Measurements from ENCODE around the gene RAPGEF5. TPM values are rescaled to one million over a fixed set of nuclear protein-coding genes. Genes with fewer than 3 reads are reported as not detected.

Gene RAPGEF5
- total RNA-seq, 1 experiment from 2014 or later, result 5.6 TPM

DNA sequence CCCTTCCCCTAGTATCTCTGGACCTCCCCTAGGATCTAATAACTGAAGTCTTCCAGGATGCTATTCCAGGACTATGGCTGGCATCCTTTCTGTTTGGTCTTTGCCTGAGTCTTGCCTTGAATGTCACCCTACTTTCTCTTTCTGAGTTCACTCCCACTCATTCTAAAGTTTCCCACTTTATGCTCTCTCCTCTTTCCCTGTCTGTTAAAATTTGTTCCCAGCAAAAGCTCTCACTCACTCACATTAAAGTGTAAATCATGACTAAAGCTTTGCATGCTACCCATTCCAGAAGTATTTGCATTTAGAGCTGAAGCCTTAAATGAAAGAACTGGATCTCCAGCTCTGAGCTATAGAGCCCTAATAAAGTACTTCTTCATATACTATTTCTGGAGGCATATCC, 42.1 kb upstream of the RAPGEF5 start:
- Histone ChIP-seq H3K9ac (ENCODE audit: low read length) (no peak overlapping the region), H3K9me3 (ENCODE audit: low read length) (no peaks in the 10 kb centered on the region), H3K27me3 (ENCODE audit: low read length) (no peaks in the 10 kb centered on the region), H3K27ac (ENCODE audit: low read length) (no peak overlapping the region), H3K4me2 (ENCODE audit: low read length) (no peak overlapping the region), H3K4me1 (ENCODE audit: insufficient read depth, low read length) (peaks cover 24% of the 10 kb centered on the region), H3K79me2 (ENCODE audit: low read length) (no peaks in the 10 kb centered on the region), H3K9me2 (replicated peaks; ENCODE audit: low read length) (no peaks in the 10 kb centered on the region), H3K36me3 (ENCODE audit: low read depth, low read length) (no peaks in the 10 kb centered on the region), H3F3A (ENCODE audit: low read length, unreplicated experiment) (no peaks in the 10 kb centered on the region), H3K4me3 (ENCODE audit: low read length) (no peak overlapping the region), H4K20me1 (ENCODE audit: low read length) (no peaks in the 10 kb centered on the region), H2AFZ (ENCODE audit: low read length) (no peak overlapping the region)
- ChIA-PET POLR2A (ENCODE audit: unreplicated experiment) (no interaction called here), CTCF (no interaction called here)
- TF ChIP-seq EZH2phosphoT487 (IDR thresholded peaks at IDR 0.05; ENCODE audit: borderline replicate concordance, low read length) (no peak), EZH2 (IDR thresholded peaks at IDR 0.05; ENCODE audit: low read length, unreplicated experiment) (no peak)
- TF ChIP-seq, protein P1, sequence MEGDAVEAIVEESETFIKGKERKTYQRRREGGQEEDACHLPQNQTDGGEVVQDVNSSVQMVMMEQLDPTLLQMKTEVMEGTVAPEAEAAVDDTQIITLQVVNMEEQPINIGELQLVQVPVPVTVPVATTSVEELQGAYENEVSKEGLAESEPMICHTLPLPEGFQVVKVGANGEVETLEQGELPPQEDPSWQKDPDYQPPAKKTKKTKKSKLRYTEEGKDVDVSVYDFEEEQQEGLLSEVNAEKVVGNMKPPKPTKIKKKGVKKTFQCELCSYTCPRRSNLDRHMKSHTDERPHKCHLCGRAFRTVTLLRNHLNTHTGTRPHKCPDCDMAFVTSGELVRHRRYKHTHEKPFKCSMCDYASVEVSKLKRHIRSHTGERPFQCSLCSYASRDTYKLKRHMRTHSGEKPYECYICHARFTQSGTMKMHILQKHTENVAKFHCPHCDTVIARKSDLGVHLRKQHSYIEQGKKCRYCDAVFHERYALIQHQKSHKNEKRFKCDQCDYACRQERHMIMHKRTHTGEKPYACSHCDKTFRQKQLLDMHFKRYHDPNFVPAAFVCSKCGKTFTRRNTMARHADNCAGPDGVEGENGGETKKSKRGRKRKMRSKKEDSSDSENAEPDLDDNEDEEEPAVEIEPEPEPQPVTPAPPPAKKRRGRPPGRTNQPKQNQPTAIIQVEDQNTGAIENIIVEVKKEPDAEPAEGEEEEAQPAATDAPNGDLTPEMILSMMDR (conservative IDR thresholded peaks at IDR 0.05; ENCODE audit: low read depth, low read length), result no peak
- intact Hi-C loops (cut with micrococcal nuclease), result no loop called here
- no TSS peak for BruUV-seq (replicated peaks)
- ATAC-seq (no peak), DNase-seq (no peak)

DNA sequence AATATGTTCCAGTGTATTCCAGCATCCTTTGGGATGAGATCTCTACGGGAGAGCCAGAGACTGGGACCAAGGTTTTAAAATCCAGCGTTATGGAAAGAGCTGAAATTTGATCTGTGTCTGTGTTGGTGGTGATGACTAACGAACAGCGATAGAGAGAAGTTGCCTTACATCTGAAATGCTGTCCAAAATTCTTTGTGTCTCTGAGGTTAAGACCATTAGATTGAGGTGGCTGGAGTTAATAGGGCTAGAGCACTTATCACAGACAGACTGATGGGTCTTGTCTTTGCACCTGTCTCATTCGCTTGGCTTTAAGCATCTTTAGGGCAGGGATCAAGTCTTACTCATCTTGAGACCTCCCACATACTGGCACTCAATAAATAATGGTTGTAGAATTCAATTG, 41.0 kb upstream of the RAPGEF5 start:
- ChIA-PET CTCF (no interaction called here), POLR2A (ENCODE audit: unreplicated experiment) (no interaction called here)
- ATAC-seq (no peak), DNase-seq (no peak)
- TF ChIP-seq EZH2 (IDR thresholded peaks at IDR 0.05; ENCODE audit: low read length, unreplicated experiment), result no peak
- TF ChIP-seq, protein P1 (conservative IDR thresholded peaks at IDR 0.05; ENCODE audit: low read depth, low read length), result no peak
- TF ChIP-seq EZH2phosphoT487 (IDR thresholded peaks at IDR 0.05; ENCODE audit: borderline replicate concordance, low read length), result no peak
- no peaks in the 10 kb centered on the region for H3K9me3 ChIP-seq (ENCODE audit: low read length)
- no TSS peak for BruUV-seq (replicated peaks)
- no peak overlapping the region for H3K9ac ChIP-seq (ENCODE audit: low read length)
- no peaks in the 10 kb centered on the region for H3K79me2 ChIP-seq (ENCODE audit: low read length)
- intact Hi-C loops (cut with micrococcal nuclease), result no loop called here
- H2AFZ ChIP-seq (ENCODE audit: low read length), result no peak overlapping the region
- H3K4me2 ChIP-seq (ENCODE audit: low read length), result no peak overlapping the region
- H3F3A ChIP-seq (ENCODE audit: low read length, unreplicated experiment), result no peaks in the 10 kb centered on the region
- H3K9me2 ChIP-seq (replicated peaks; ENCODE audit: low read length), result no peaks in the 10 kb centered on the region
- no peaks in the 10 kb centered on the region for H3K27me3 ChIP-seq (ENCODE audit: low read length)
- H3K4me1 ChIP-seq (ENCODE audit: insufficient read depth, low read length), result peaks cover 23% of the 10 kb centered on the region
- no peak overlapping the region for H3K4me3 ChIP-seq (ENCODE audit: low read length)
- no peak overlapping the region for H3K27ac ChIP-seq (ENCODE audit: low read length)
- H4K20me1 ChIP-seq (ENCODE audit: low read length), result no peaks in the 10 kb centered on the region
- no peaks in the 10 kb centered on the region for H3K36me3 ChIP-seq (ENCODE audit: low read depth, low read length)

DNA sequence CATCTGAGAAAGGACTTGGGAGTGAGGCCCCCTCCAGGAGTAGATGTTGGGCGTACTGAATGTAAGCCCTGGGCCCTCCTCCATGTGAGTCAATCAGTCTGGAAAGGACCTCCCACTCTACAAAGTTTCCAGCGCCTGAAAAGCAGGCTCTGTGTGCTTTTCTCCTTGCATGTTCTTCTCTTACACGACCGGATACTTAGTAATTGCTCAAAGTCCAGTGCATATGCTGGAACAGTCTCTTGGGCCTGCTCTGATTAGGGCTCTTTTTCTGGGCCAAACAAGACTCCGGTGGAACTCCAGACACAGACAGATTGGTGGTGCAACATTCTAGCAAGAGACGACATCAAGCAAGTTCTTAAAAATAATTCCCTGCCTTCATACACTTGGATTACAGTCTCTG, 38.3 kb upstream of the RAPGEF5 start:
- Histone ChIP-seq H3K79me2 (ENCODE audit: low read length) (no peaks in the 10 kb centered on the region), H3K4me1 (ENCODE audit: insufficient read depth, low read length) (no peaks in the 10 kb centered on the region), H3K4me3 (ENCODE audit: low read length) (no peak overlapping the region), H3K36me3 (ENCODE audit: low read depth, low read length) (no peaks in the 10 kb centered on the region), H3K9me3 (ENCODE audit: low read length) (no peaks in the 10 kb centered on the region), H3F3A (ENCODE audit: low read length, unreplicated experiment) (no peaks in the 10 kb centered on the region), H4K20me1 (ENCODE audit: low read length) (no peaks in the 10 kb centered on the region), H3K4me2 (ENCODE audit: low read length) (no peak overlapping the region), H3K27me3 (ENCODE audit: low read length) (no peaks in the 10 kb centered on the region), H3K27ac (ENCODE audit: low read length) (no peak overlapping the region), H2AFZ (ENCODE audit: low read length) (no peak overlapping the region), H3K9ac (ENCODE audit: low read length) (no peak overlapping the region), H3K9me2 (replicated peaks; ENCODE audit: low read length) (no peaks in the 10 kb centered on the region)
- ATAC-seq (no peak), DNase-seq (no peak)
- BruUV-seq (replicated peaks), result no TSS peak
- ChIA-PET POLR2A (ENCODE audit: unreplicated experiment) (no interaction called here), CTCF (no interaction called here)
- TF ChIP-seq EZH2phosphoT487 (IDR thresholded peaks at IDR 0.05; ENCODE audit: borderline replicate concordance, low read length) (no peak), EZH2 (IDR thresholded peaks at IDR 0.05; ENCODE audit: low read length, unreplicated experiment) (no peak)
- intact Hi-C loops (cut with micrococcal nuclease), result no loop called here

Measured in PC-3 (cell line).